ENCODE data around the gene CREG2. TPM values are rescaled to one million over a fixed set of nuclear protein-coding genes. Genes with fewer than 3 reads are reported as not detected.

Gene CREG2
- total and polyA plus RNA-seq, 7 donors, result 0.04 to 0.34 (median 0.10) TPM; not detected in 3

- no peaks in the 10 kb centered on the region for H3K36me3 ChIP-seq (ENCODE audit: insufficient read depth in 1 of 2, low read depth in 1 of 2)
- 87 to 95% (median 90%) methylated on average over 4 of the region's 4 CpGs for WGBS, 3 donors
These were observed 44.2 kb upstream of the CREG2 start for GRCh38 chr2:101431486-101431885.

GRCh38 chr2:101430156-101430555 is 42.9 kb upstream of the CREG2 start:
- Histone ChIP-seq H3K4me3 (no peak overlapping the region), H3K27me3 (ENCODE audit: insufficient read depth in 3 of 3, low read length in 2 of 3) (no peaks in the 10 kb centered on the region), H3K9me3 (no peaks in the 10 kb centered on the region), H3K4me1 (peaks cover 15% of the 10 kb centered on the region), H3K27ac (no peak overlapping the region), H3K36me3 (ENCODE audit: insufficient read depth in 1 of 2, low read depth in 1 of 2) (no peaks in the 10 kb centered on the region)
- DNase-seq (no peak), ATAC-seq (no peak)
- TF ChIP-seq, protein P1, sequence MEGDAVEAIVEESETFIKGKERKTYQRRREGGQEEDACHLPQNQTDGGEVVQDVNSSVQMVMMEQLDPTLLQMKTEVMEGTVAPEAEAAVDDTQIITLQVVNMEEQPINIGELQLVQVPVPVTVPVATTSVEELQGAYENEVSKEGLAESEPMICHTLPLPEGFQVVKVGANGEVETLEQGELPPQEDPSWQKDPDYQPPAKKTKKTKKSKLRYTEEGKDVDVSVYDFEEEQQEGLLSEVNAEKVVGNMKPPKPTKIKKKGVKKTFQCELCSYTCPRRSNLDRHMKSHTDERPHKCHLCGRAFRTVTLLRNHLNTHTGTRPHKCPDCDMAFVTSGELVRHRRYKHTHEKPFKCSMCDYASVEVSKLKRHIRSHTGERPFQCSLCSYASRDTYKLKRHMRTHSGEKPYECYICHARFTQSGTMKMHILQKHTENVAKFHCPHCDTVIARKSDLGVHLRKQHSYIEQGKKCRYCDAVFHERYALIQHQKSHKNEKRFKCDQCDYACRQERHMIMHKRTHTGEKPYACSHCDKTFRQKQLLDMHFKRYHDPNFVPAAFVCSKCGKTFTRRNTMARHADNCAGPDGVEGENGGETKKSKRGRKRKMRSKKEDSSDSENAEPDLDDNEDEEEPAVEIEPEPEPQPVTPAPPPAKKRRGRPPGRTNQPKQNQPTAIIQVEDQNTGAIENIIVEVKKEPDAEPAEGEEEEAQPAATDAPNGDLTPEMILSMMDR (IDR thresholded peaks at IDR 0.05), result no peak
- WGBS, 3 donors, result 99 to 100% (median 100%) methylated on average over 2 of the region's 2 CpGs
- intact Hi-C loops (cut with DNase I), result no loop called here

More at GRCh38 chr2:101431486-101431885, 44.2 kb upstream of the CREG2 start:
- no peaks in the 10 kb centered on the region for H3K9me3 ChIP-seq
- H3K27ac ChIP-seq, result no peak overlapping the region
- H3K4me3 ChIP-seq, result no peak overlapping the region
- peaks cover 15% of the 10 kb centered on the region for H3K4me1 ChIP-seq
- ATAC-seq, result no peak
- TF ChIP-seq, protein P1 (IDR thresholded peaks at IDR 0.05), result no peak
- intact Hi-C loops (cut with DNase I), result no loop called here
- no peaks in the 10 kb centered on the region for H3K27me3 ChIP-seq (ENCODE audit: insufficient read depth in 3 of 3, low read length in 2 of 3)
- no peak for DNase-seq

GRCh38 chr2:101429453-101429852 is 42.1 kb upstream of the CREG2 start:
- 70 to 89% (median 83%) methylated on average over 6 of the region's 6 CpGs for WGBS, 3 donors
- H3K27ac ChIP-seq, result peak overlapping the region; percentile 80
- no peak overlapping the region for H3K4me3 ChIP-seq
- no peaks in the 10 kb centered on the region for H3K27me3 ChIP-seq (ENCODE audit: insufficient read depth in 3 of 3, low read length in 2 of 3)
- no peaks in the 10 kb centered on the region for H3K9me3 ChIP-seq
- no peaks in the 10 kb centered on the region for H3K36me3 ChIP-seq (ENCODE audit: insufficient read depth in 1 of 2, low read depth in 1 of 2)
- DNase-seq (no peak), ATAC-seq (no peak)
- peaks cover 15% of the 10 kb centered on the region for H3K4me1 ChIP-seq
- intact Hi-C loops (cut with DNase I), result loop anchor here in 1 of 2 donors (5.0 kb wide), 1 partner anchor 93 kb away; no protein-coding TSS in a partner anchor
- TF ChIP-seq, protein P1 (IDR thresholded peaks at IDR 0.05), result no peak

- Histone ChIP-seq H3K27me3 (ENCODE audit: insufficient read depth in 3 of 3, low read length in 2 of 3) (no peaks in the 10 kb centered on the region), H3K9me3 (no peaks in the 10 kb centered on the region), H3K4me1 (peaks cover 15% of the 10 kb centered on the region), H3K4me3 (peak overlapping the region; percentile 39), H3K36me3 (ENCODE audit: insufficient read depth in 1 of 2, low read depth in 1 of 2) (no peaks in the 10 kb centered on the region), H3K27ac (peak overlapping the region; percentile 80)
- ATAC-seq, result peak; percentile 35 to 85 (median 65)
- WGBS, 3 donors, result 43 to 53% (median 43%) methylated on average over 10 of the region's 10 CpGs
- TF ChIP-seq, protein P1 (IDR thresholded peaks at IDR 0.05), result no peak
- DNase-seq, result no peak
- intact Hi-C loops (cut with DNase I), result loop anchor here in 1 of 2 donors (5.0 kb wide), 1 partner anchor 94 kb away; no protein-coding TSS in a partner anchor
These were observed 41.3 kb upstream of the CREG2 start for GRCh38 chr2:101428422-101429176.
